Stimulated activated CD8-positive, alpha-beta memory T cell treated with anti-CD3 and anti-CD28 coated beads, Interleukin-4, amount 100 ng/mL, for 1 hour (primary cell): ENCODE results near the gene MED13L.
"Not testable (repeated sequence)": the region's sequence is repeated elsewhere in the genome, so short reads cannot be mapped to it uniquely, and the experiment has no call there.

Experiments
- DNase-seq, 2 donors: peaks; one replicate each; pipeline ENCODE4 v3.0.0-alpha.2; 2020; ENCODE audit warnings: low read depth in 2 of 2, low spot score in 1 of 2

Gene MED13L

DNA sequence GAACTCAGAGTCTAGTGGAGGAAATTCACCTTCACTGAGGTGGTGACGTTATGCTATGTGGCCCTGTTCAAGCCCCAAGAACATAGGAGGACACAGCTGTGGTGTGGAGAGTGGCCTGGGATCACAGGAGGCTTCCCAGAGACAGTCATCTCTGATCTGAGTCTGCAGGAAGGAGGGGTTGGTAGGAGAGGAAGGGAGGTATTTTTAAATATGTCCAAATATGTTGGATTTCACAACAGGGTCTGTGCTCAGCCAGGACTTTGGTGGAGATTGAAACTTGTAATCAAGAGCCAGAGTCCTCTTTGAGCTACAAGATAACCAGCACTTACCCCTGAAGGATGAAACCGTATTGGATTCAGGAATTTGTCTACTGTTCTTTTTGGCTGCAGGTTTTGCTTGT is 26.4 kb upstream of the MED13L start:
- DNase-seq = no peak

GRCh38 chr12:116303066-116303465 is 25.6 kb upstream of the MED13L start:
- DNase-seq = no peak

DNA sequence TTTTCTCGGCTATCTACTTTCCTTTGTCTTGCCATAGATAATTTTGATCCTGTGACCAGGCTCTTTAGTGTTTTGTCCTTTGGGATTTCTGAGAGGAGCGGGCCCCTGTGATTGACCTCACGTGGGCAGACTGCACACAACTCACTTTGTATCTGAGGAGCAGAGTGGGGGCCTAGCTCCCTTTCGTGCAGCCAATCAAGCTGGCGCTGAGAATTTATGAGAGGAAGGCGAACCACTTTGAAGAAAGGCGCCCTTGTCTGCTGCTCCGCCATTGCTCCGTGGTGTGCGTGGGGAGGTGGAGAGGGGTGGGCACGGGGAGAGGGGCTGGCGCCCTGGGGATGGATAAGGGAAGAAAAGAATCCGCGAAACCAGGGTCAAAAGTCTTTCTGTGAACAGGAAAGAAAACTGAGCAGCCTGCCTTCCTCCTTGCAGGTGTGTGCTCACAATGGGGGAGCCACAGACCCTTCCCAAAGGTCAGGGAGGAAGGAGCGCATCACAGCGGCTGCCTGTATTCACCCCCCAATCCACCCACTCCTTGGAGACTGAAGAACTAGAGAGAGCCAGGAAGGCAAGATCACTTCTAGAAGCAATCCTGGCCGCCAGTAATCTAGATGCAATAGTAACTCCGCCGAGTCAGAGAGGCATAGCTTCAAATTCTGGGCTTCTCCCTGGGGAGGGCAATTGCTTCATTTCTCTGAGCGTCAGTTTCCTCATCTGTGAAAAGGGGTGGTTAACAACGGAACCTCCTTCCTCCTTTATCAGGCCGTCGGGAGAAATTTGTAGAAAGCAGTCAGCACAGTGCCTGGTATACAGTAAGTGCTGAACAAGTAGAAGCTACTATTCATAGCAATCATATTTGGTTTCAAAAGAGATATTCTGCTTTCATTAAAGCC is 24.9 kb upstream of the MED13L start:
- DNase-seq = no peak

- DNase-seq = no peak
Observed at GRCh38 chr12:116301621-116302020, 24.1 kb upstream of the MED13L start.

DNA sequence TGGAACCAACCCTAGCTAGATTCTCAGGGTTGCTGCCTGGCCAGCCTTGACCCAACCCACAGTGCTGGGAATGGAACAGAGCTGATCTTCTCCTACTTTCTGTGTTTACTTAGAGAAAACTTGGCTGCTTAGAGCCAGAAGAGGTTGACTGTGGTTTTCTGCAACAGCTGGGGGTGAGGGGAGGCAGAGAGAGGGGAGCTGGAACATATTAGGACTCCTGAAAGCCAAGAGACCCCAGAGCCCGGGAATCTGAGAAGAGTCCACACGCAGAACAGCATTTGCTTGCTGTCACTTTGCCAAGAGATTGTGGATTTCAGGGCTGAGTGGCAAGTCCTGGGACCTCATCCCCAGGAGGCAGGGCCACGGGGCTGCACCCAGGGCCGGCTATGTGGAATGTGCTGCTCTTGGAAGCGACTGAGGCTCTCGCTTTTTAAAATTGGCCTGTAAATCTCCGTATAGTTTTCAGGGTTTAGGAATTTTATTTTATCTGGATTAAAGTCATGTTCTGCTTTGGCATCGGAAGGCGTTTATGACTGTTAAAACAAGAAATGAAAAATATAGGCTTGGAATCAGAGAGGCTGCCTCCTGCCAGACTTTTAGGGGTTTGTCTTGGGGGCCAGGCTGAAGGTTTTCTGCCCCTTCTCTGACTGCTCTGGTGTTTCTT is 22.3 kb upstream of the MED13L start:
- no peak for DNase-seq

DNA sequence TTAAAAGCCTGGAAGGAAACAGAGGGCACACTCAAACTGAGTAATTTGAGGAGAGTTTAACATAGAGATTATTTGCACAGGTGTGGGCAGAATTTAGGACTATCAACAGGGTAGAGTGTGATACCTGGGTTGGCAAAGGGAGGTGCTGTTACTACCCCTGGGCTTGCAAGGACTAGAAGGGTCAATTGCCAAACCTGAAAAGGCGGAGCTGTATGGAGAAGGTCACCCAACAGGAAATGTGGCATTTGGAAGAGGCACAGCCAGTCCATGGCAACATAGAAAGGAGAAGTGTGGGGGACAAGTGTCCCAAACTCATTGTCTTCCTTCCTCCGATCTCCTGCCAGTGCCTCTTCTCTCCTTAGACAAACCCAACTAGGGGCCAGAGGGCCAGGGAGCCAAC is 21.6 kb upstream of the MED13L start:
- no peak for DNase-seq

DNA sequence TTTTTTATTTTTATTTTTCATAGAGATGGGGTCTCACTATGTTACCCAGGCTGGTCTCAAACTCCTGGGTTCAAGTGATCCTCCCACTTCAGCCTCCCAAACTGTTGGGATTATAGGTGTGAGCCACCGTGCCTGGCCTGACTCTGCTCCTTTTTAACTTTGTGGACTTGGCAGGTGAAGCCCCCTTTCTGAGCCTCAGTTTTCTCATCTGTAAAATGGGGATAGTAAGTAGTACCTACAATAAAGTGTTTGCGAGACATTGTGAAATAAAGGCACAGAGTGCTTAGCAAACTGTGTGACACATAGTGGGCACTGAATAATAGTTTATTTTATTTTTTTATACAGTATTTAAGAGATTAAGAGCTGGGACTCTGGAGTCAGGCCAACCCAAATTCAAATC is 21.1 kb upstream of the MED13L start:
- DNase-seq = no peak

DNA sequence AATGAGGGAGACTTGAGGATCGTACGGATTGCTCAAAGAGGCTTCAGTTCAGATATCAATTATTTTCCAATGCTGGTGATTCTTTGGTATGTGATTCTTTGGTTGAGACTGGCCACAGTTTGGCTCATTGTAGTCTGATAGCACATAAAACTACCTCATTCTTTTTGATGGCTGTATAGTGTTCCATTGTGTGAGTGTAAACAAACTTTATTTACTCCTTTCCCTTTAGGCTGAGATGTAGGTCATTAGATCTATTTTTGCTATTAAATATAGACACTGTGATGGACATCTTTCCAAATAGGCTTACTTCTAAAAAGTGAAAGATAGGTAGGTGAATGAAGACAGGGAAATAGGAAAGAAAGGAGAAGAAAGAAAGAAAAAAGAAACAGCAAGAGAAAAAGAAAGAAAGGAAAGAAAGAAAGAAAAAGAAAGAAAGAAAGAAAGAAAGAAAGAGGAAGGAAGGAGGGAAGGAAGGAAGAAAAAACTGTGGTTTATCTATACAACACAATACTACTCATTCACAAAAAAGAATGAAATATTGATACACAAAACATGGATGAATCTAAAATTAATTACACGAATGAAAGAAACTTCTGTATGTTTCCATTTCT is 19.8 kb upstream of the MED13L start:
- no peak for DNase-seq

- no peak for DNase-seq
Observed at GRCh38 chr12:116295327-116296263, 18.1 kb upstream of the MED13L start.

- no peak for DNase-seq
Observed at GRCh38 chr12:116294454-116295165, 17.1 kb upstream of the MED13L start.

DNA sequence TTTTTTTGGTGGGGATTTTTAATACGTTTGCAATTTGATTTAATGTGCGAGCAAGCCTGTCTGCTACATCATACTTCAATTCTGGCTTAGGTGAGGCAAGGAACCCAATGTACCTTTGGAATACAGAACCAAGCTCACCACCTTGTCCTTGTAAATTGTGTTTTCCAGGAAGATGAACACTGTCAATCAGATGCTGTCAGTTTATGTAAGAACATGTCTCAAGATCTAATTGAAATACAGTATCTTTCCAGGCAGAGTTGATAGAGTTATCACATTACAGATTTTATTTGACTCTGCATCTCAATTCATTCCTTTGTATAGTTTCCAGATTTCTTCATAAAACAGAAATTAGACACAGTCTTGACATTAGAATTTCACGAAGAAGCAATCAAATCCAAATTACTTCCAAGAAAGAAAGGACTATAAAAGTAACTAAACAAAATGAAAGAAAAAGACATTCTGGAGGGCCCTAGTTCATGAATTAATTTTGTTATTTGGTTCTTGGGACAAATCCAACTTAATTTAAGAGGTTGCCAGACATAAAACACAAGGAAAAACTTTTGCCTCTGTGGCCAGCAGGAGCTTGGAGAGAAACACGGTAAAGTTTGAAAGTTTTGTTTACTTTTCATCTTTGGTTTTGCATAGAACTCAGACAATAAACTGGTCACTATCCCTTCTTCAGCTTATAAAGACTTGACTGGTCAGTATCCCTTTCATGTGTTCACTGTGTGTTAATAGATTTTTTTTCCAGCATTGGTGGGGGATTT is 16.4 kb upstream of the MED13L start:
- DNase-seq = no peak

DNA sequence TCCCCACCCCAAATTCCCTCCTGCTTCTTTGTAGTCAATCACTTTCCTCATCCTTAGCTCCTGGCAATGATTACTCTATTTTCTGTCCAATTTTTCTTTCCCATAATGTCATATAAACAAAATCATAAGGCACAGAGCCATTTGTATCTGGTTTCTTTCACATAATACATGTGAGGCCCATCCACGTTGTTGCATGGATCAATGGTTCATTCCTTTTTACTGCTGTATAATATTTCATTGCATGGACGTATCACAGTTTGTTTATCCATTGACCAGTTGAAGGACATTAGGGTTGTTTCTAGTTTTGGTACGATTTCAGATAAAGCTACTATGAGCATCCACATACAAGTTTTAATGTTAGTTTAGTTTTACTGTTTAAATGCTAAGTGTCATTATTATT is 13.7 kb upstream of the MED13L start:
- no peak for DNase-seq

DNA sequence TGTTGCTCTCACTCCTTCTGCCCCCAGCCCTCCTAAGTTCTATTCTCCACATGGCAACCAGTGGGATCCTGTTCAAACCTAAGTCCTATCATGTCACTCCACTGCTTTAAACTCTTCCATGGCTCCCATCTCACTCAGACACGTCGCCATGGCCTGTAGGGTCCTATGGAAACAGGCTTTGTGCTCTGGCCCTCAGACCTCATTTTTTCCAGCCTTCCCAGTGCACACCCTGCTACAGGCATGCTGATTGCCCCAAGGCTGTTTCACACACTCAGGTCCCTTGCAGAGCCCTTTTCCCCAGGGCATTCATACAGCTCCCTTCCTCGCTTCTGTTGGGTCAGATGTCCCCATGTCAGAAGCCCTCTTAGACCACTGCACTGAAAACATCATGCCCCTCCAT is 11.2 kb upstream of the MED13L start:
- DNase-seq = no peak

- no peak for DNase-seq
Observed at GRCh38 chr12:116287842-116288301, 10.4 kb upstream of the MED13L start.

DNA sequence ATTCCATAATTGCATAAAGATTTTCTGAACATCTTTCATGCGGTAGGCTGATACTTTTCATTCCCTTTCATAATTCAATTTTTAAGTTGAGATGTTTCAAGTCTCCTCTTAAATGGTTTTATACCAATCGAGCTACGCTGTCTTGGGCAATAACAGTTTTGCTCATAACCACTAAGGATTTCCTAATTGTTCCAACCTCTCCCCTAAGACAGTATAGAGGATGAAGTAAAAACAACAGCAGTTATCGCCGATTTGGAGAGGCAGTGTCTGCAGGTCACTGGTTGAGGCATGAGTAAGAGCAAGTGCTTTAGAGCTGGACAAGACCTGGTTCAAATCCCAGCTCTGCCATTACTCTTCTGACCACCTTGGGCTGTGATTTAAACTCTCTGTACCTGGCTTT is 6.9 kb upstream of the MED13L start:
- no peak for DNase-seq

GRCh38 chr12:116283881-116284280 is 6.4 kb upstream of the MED13L start:
- not testable (repeated sequence) for DNase-seq

DNA sequence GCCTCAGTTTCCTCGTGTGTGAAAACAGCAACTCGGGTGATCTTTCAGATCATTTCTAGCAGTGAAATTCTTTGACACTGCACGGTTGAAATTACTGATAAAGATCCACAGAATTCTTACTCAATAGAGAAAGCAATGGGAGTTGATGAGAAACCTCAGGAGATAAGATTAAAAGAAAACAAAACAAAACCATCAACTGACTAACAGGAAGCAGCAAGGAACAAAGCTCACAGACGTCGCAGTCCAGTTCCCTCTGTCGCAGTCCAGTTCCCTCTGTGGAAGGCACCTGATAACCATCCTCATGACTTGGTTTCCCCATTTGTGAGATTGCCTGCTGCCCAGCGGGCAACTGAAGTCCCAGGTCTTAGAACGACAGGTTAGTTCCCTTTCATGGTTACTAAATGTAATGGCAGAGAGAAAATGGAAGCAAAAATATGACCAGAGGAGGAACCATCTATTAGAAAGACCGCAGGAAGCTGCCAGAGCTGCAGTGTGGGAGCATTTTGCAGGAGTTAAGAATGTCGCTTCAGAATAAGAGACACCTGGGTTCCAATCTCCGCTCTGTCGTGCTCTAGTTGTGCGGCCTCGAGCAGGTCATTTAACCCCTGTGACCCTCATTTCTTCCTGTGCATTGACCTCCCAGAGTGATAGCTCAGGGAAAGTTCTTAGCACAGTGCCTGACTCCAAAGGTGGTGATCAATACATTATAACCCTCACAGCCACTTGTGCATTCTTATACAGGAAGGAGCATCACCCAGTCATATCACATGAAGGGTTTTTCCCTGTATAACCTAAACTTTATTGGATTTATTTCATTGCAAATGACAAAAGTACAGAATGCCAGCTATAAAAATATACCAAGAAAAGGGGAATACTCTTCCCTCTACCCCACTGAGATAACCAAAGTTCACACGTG is 5.1 kb upstream of the MED13L start:
- DNase-seq = no peak

- DNase-seq = no peak
Observed at GRCh38 chr12:116280595-116281290, 3.2 kb upstream of the MED13L start.
